Measurements from ENCODE around the gene HSH2D.
"Not testable (repeated sequence)": the region's sequence is repeated elsewhere in the genome, so short reads cannot be mapped to it uniquely, and the experiment has no call there.

Gene HSH2D

DNA sequence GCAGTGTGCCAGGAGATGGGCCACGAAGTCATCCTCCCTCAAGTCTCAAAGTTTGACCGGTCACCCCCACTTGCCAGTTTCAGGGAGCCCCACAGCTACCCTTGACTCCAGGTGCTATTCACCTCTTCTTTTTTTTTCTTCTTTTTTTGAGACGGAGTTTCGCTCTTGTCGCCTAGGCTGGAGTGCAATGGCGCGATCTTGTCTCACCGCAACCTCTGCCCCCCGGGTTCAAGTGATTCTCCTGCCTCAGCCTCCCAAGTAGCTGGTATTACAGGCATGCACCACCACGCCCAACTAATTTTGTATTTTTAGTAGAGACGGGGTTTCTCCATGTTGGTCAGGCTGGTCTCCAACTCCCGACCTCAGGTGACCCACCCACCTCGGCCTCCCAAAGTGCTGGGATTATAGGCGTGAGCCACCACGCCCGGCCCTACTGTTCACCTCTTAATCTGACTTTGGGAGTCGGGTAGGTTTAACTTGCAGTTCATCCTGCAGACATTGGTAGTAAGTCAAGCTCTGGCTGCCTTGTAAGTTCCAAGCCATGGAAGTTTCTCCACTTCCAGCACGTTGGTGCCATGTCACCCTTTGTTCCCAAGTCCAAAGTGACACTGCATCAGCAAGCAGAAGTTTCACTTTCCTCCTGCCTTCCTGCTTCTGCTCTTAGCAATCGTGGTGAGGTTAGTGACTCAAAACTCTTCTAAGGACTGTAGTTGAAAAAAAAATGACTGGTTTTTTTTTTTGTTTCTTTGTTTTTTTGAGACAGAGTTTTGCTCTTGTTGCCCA, 24.2 kb upstream of the HSH2D start:
- DNase-seq (ENCODE audit: low read depth, low spot score), result not testable (repeated sequence)

- DNase-seq (ENCODE audit: low read depth, low spot score), result no peak
Observed at GRCh38 chr19:16121141-16121540, 22.3 kb upstream of the HSH2D start.

GRCh38 chr19:16121967-16122366, 21.5 kb upstream of the HSH2D start:
- DNase-seq (ENCODE audit: low read depth, low spot score), result no peak

DNA sequence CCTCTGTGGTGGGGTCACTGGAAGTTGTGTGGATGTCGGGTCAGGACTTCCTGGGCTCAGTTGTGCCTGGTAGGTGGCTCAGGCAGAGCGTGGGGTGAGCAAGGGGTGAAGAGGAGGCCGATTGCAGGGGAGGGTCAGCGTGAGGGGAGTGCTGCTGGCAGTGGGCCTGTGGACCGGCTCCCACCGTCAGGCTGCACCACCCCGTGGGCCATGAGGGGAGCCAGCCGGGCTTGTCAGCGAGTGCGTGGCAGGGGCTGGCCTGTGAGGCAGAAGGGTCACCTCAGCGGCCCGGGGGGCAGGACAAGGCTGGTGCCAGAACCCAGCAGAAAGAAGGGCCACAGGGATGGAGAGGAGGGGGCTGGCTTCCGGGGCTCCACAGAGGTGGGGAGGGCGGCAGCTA, 18.5 kb upstream of the HSH2D start:
- no peak for DNase-seq (ENCODE audit: low read depth, low spot score)

DNA sequence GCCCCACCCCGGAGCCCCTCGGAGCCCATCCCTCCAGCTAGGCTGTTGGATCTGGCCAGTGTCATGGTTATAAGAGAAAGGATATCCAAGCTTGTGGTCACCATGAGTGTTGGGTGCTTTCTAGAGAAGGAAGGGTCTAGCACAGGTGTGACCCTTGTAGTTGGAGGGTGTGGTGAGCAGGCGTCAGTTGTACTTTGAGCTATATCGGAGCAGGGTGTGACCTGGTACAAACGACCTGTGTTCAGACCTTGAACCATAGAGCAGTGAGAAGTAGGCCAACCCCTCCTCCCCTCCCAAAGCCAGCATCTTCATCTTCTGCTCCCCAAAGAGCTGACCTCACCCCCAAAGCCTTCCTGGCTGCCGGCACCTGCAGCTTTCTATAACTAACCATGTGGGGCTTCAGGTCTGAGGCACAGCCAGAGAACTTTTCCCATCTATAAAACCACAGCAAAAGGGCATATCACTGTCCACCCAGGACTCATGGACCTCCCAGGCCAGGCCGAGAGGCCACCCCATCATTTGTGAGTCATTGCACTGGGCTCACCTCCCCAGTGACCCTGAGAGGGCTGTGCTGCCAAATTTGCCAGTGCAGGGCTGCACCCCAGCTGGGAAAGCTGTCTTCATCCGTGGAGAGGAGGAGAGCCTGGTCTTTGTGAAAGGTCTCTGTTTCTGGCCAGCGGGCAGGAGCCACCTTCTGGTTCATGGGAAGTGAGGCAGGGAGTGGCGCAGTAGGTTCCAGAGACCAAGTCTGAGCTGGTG, 17.6 kb upstream of the HSH2D start:
- no peak for DNase-seq (ENCODE audit: low read depth, low spot score)

GRCh38 chr19:16127080-16127479, 16.4 kb upstream of the HSH2D start:
- DNase-seq (ENCODE audit: low read depth, low spot score), result no peak

- DNase-seq (ENCODE audit: low read depth, low spot score), result no peak
Observed at GRCh38 chr19:16127776-16128371, 15.6 kb upstream of the HSH2D start.

DNA sequence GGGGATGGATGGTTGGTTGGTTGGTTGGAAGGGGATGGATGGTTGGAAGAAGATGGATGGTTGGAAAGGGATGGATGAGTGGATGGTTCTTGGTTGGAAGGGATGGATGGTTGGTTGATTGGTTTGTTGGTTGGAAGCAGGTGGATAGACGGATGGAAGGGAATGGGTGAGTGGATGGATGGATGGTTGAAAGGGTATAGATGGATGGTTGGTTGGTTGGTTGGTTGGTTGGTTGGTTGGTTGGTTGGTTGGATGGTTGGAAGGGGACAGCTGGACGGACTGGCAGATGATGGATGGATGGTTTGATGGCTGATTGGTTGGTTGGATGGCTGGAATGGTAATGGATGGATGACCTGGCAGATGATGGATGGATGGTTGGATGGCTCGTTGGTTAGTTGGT, 11.8 kb upstream of the HSH2D start:
- DNase-seq (ENCODE audit: low read depth, low spot score), result no peak

- DNase-seq (ENCODE audit: low read depth, low spot score), result no peak
Observed at GRCh38 chr19:16133818-16134217, 9.7 kb upstream of the HSH2D start.

- DNase-seq (ENCODE audit: low read depth, low spot score), result no peak
Observed at GRCh38 chr19:16134510-16134909, 9.0 kb upstream of the HSH2D start.

DNA sequence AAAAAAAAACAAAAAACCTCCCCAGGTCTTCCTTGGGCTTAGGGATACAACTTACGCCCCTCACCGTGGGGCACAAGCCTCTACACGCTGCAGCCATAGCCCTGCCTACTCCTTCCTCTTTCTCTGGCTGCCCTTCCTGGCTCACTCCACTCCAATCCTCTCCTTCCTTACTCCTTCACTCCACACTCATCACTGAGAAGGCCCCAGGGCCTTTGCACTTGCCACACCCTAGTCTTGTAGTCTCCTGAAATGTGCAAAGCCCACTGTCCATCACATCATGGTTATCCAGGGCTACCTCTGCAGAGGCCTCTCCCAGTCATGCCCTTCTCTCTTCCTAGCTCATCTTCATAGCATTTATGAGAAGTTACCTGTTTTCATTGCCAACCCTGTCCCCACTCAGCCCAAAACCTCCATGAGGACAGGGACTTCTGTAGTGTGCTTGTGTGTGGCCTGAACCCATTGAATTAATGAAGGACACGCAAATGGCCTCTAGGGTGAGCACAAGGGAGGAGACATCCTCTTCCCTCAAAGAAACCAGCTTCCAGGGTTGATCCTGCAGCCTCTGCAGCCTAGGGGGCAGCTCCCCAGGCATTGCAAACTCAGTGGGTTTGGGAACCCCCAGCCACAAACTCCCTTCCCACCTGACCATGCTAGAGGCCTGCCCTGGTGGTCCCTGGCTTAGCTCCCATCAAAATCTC, 7.9 kb upstream of the HSH2D start:
- no peak for DNase-seq (ENCODE audit: low read depth, low spot score)

- no peak for DNase-seq (ENCODE audit: low read depth, low spot score)
Observed at GRCh38 chr19:16136185-16136999, 7.1 kb upstream of the HSH2D start.

GRCh38 chr19:16139752-16140151, 3.7 kb upstream of the HSH2D start:
- DNase-seq (ENCODE audit: low read depth, low spot score), result no peak

DNA sequence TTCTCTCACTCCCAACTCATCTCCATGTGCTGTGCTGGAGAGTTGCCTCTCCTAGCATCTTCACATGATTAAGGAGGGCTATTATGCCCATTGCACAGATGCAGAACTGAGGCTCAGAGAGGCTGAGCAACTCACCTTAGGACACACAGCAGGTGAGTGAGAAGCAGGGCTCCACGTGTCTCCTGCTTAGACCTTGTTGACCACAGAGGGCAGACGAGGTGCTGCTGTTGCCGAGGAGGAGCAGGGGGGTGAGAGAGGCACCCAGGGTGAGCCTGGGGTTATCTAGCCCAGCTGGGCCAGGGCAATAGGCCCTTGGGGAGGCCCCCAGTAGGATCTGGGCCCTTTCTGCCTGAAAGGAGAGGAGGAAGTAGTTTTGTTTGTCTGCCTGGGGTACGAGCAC, 2.4 kb upstream of the HSH2D start:
- DNase-seq (ENCODE audit: low read depth, low spot score), result no peak

- DNase-seq (ENCODE audit: low read depth, low spot score), result no peak
Observed at GRCh38 chr19:16142032-16142580, 1.4 kb upstream of the HSH2D start.

DNA sequence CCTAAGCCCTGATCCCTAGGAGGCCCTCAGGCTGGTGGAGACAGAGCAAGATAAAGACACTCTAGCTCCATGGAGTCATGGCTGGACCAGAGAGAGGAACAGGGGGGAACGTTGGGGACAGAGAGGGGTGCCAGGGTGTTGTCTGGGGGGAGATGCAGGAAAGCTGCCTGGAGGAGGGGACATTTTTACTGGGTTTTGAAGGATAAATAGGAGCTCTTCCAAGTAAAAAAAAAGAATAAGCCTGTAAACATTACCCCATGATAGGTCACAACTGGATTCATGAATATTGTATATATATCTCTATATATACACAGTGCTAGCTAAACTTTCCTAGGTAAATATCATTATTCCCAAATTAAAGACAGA, 714 bp downstream of the HSH2D start:
- no peak for DNase-seq (ENCODE audit: low read depth, low spot score)

DNA sequence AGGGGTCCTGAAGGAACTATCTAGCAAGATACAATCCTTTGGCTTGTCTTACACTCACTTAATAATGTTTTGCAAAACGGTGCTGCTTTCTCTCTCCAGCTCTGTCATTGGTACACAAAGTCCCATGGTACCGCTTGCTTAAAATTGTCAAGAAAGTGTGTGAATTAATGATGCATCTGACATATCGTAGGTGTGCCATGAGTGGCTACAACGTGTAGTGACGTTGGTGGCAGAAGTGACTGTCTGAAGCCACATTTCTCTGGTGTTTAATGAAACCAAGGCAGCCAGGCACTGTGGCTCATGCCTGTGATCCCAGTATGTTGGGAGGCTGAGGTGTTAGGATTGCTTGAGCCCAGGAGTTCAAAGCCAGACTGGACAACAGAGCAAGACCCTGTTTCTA, 2.6 kb downstream of the HSH2D start:
- no peak for DNase-seq (ENCODE audit: low read depth, low spot score)

GRCh38 chr19:16148443-16149229, 5.2 kb downstream of the HSH2D start:
- DNase-seq (ENCODE audit: low read depth, low spot score), result no peak

- DNase-seq (ENCODE audit: low read depth, low spot score), result no peak
Observed at GRCh38 chr19:16153582-16154336, 10.3 kb downstream of the HSH2D start.

- no peak for DNase-seq (ENCODE audit: low read depth, low spot score)
Observed at GRCh38 chr19:16154557-16154956, 11.1 kb downstream of the HSH2D start.
